Measurements from ENCODE around the gene ALDH3A1.

- TF ChIP-seq ZNF274 (IDR thresholded peaks at IDR 0.05; ENCODE audit: low read depth, low read length) (no peak), YY1 (IDR thresholded peaks at IDR 0.05; ENCODE audit: insufficient read depth, insufficient read length) (no peak)
Measured at GRCh38 chr17:19724501-19725420, 23.3 kb downstream of the ALDH3A1 start.

Measured in NT2/D1 (cell line).